GM20431 (cell line): ENCODE results near the gene DNAH17.

ENCODE experiments used
- in situ Hi-C: fragments of 300-500 bp; cut with MseI, MboI; formaldehyde crosslinking; loops from one replicate; pipeline ENCODE4 v1.15.0; 2020; ENCODE audit warnings: low sequenced_read_pairs; ENCODE audit not compliant: unreplicated experiment

The DNAH17 gene

GRCh38 chr17:78548725-78549124 is 28.5 kb downstream of the DNAH17 start:
- in situ Hi-C loops = no loop called here

- in situ Hi-C loops = no loop called here
These were observed 30.2 kb downstream of the DNAH17 start for GRCh38 chr17:78547035-78547434.

- in situ Hi-C loops = no loop called here
These were observed 30.7 kb downstream of the DNAH17 start for GRCh38 chr17:78546476-78546875.

GRCh38 chr17:78544881-78545755 is 32.1 kb downstream of the DNAH17 start:
- in situ Hi-C loops = no loop called here

- in situ Hi-C loops = no loop called here
These were observed 35.5 kb downstream of the DNAH17 start for GRCh38 chr17:78541488-78542206.

GRCh38 chr17:78539781-78540180 is 37.4 kb downstream of the DNAH17 start:
- in situ Hi-C loops = no loop called here

GRCh38 chr17:78538033-78538776 is 39.0 kb downstream of the DNAH17 start:
- in situ Hi-C loops = no loop called here

- in situ Hi-C loops = no loop called here
These were observed 39.9 kb downstream of the DNAH17 start for GRCh38 chr17:78537217-78537860.

GRCh38 chr17:78535273-78536197 is 41.7 kb downstream of the DNAH17 start:
- in situ Hi-C loops = no loop called here

- in situ Hi-C loops = no loop called here
These were observed 42.5 kb downstream of the DNAH17 start for GRCh38 chr17:78534492-78535272.

GRCh38 chr17:78532922-78533640 is 44.1 kb downstream of the DNAH17 start:
- in situ Hi-C loops = no loop called here

GRCh38 chr17:78532311-78532710 is 44.9 kb downstream of the DNAH17 start:
- in situ Hi-C loops = no loop called here

GRCh38 chr17:78530675-78531074 is 46.5 kb downstream of the DNAH17 start:
- in situ Hi-C loops = no loop called here

- in situ Hi-C loops = no loop called here
These were observed 47.1 kb downstream of the DNAH17 start for GRCh38 chr17:78529871-78530670.

- in situ Hi-C loops = no loop called here
These were observed 47.9 kb downstream of the DNAH17 start for GRCh38 chr17:78529251-78529650.

GRCh38 chr17:78528541-78528940 is 48.7 kb downstream of the DNAH17 start:
- in situ Hi-C loops = no loop called here

GRCh38 chr17:78527345-78527744 is 49.9 kb downstream of the DNAH17 start:
- in situ Hi-C loops = no loop called here
